Stomach smooth muscle (tissue), 2 donors: ENCODE measurements around the gene CLDN3.
"Not testable (repeated sequence)": the region's sequence is repeated elsewhere in the genome, so short reads cannot be mapped to it uniquely, and the experiment has no call there.

Experiments used
- H3K27ac ChIP-seq: one replicate; pipeline ENCODE4 v1.7.0; 2013; ENCODE audit warnings: mild to moderate bottlenecking, low read length, inconsistent platforms
- H3K27me3 ChIP-seq, 2 donors: one replicate each; pipeline ENCODE4 v1.7.0; 2013; ENCODE audit warnings: low read length in 2 of 2; ENCODE audit not compliant: insufficient read depth in 2 of 2, control insufficient read depth in 1 of 2
- H3K36me3 ChIP-seq, 2 donors: one replicate each; pipeline ENCODE4 v1.7.0; 2013; ENCODE audit warnings: low read length in 2 of 2; ENCODE audit not compliant: control insufficient read depth in 2 of 2, insufficient read depth in 2 of 2
- H3K4me1 ChIP-seq: one replicate; pipeline ENCODE4 v1.7.0; 2013; ENCODE audit warnings: low read length; ENCODE audit not compliant: control insufficient read depth, insufficient read depth
- H3K4me3 ChIP-seq, 2 donors: one replicate each; pipeline ENCODE4 v1.7.0; 2013; ENCODE audit warnings: low read length in 2 of 2
- H3K9ac ChIP-seq, 2 donors: one replicate each; pipeline ENCODE4 v1.7.0; 2013; ENCODE audit warnings: low read length in 2 of 2, mild to moderate bottlenecking in 1 of 2
- H3K9me3 ChIP-seq, 2 donors: one replicate each; pipeline ENCODE4 v1.7.0; 2013; ENCODE audit warnings: low read length in 2 of 2; ENCODE audit not compliant: control insufficient read depth in 2 of 2
- donor health status: healthy.
- donor health status: Pancreatic carcinoma.

The CLDN3 gene

GRCh38 chr7:73735528-73735905 is 34.6 kb downstream of the CLDN3 start:
- H3K4me1 ChIP-seq: peaks cover 19% of the 10 kb centered on the region
- H3K36me3 ChIP-seq: peaks cover 2 to 9% of the 10 kb centered on the region in 2 donors
- H3K9me3 ChIP-seq: no peaks in the 10 kb centered on the region
- no peak overlapping the region for H3K9ac ChIP-seq
- no peaks in the 10 kb centered on the region for H3K27me3 ChIP-seq
- no peak overlapping the region for H3K27ac ChIP-seq
- H3K4me3 ChIP-seq: no peak overlapping the region

- Histone ChIP-seq H3K9me3 (no peaks in the 10 kb centered on the region), H3K27ac (no peak overlapping the region), H3K4me1 (peaks cover 19% of the 10 kb centered on the region), H3K9ac (no peak overlapping the region), H3K27me3 (no peaks in the 10 kb centered on the region), H3K36me3 (peaks cover 2 to 9% of the 10 kb centered on the region in 2 donors), H3K4me3 (no peak overlapping the region)
Measured at GRCh38 chr7:73734619-73735527, 35.2 kb downstream of the CLDN3 start.

- no peak overlapping the region for H3K4me3 ChIP-seq
Measured at GRCh38 chr7:73732397-73732796, 37.7 kb downstream of the CLDN3 start.

GRCh38 chr7:73730485-73730884 is 39.6 kb downstream of the CLDN3 start:
- Histone ChIP-seq H3K27me3 (peaks cover 3 to 5% of the 10 kb centered on the region in 2 donors), H3K4me1 (no peaks in the 10 kb centered on the region), H3K4me3 (no peak overlapping the region), H3K36me3 (no peaks in the 10 kb centered on the region), H3K9me3 (no peaks in the 10 kb centered on the region), H3K9ac (no peak overlapping the region), H3K27ac (no peak overlapping the region)

More at GRCh38 chr7:73732397-73732796, 37.7 kb downstream of the CLDN3 start:
- Histone ChIP-seq H3K9me3 (no peaks in the 10 kb centered on the region), H3K4me1 (peaks cover 2% of the 10 kb centered on the region), H3K9ac (no peak overlapping the region), H3K27me3 (no peaks in the 10 kb centered on the region), H3K36me3 (peaks cover 2 to 9% of the 10 kb centered on the region in 2 donors), H3K27ac (no peak overlapping the region)

GRCh38 chr7:73728551-73728950 is 41.5 kb downstream of the CLDN3 start:
- H3K27ac ChIP-seq: no peak overlapping the region
- H3K27me3 ChIP-seq: peaks cover 3 to 5% of the 10 kb centered on the region in 2 donors
- H3K36me3 ChIP-seq: no peaks in the 10 kb centered on the region
- no peaks in the 10 kb centered on the region for H3K4me1 ChIP-seq
- no peak overlapping the region for H3K4me3 ChIP-seq
- no peaks in the 10 kb centered on the region for H3K9me3 ChIP-seq
- H3K9ac ChIP-seq: no peak overlapping the region

- Histone ChIP-seq H3K4me3 (no peak overlapping the region), H3K27ac (no peak overlapping the region), H3K4me1 (no peaks in the 10 kb centered on the region), H3K9me3 (no peaks in the 10 kb centered on the region), H3K27me3 (peaks cover 3 to 5% of the 10 kb centered on the region in 2 donors), H3K36me3 (no peaks in the 10 kb centered on the region), H3K9ac (no peak overlapping the region)
Measured at GRCh38 chr7:73727952-73728351, 42.1 kb downstream of the CLDN3 start.

- Histone ChIP-seq H3K36me3 (no peaks in the 10 kb centered on the region), H3K9me3 (no peaks in the 10 kb centered on the region), H3K27ac (no peak overlapping the region), H3K4me1 (peaks cover 8% of the 10 kb centered on the region), H3K9ac (no peak overlapping the region), H3K27me3 (peaks cover 3 to 5% of the 10 kb centered on the region in 2 donors), H3K4me3 (no peak overlapping the region)
Measured at GRCh38 chr7:73726083-73726466, 44.0 kb downstream of the CLDN3 start.

- H3K4me3 ChIP-seq: no peak overlapping the region
- no peaks in the 10 kb centered on the region for H3K36me3 ChIP-seq
- no peak overlapping the region for H3K27ac ChIP-seq
- peaks cover 3 to 5% of the 10 kb centered on the region in 2 donors for H3K27me3 ChIP-seq
- no peak overlapping the region for H3K9ac ChIP-seq
- H3K4me1 ChIP-seq: peaks cover 14% of the 10 kb centered on the region
- H3K9me3 ChIP-seq: no peaks in the 10 kb centered on the region
Measured at GRCh38 chr7:73723813-73724212, 46.3 kb downstream of the CLDN3 start.

GRCh38 chr7:73722785-73723184 is 47.3 kb downstream of the CLDN3 start:
- no peaks in the 10 kb centered on the region for H3K36me3 ChIP-seq

GRCh38 chr7:73722182-73722581 is 47.9 kb downstream of the CLDN3 start:
- not testable (repeated sequence) for H3K9ac ChIP-seq, H3K4me3 ChIP-seq, H3K36me3 ChIP-seq, H3K27me3 ChIP-seq, H3K9me3 ChIP-seq
- peak overlapping the region; percentile 58 for H3K27ac ChIP-seq
- peaks cover 31% of the 10 kb centered on the region for H3K4me1 ChIP-seq

More at GRCh38 chr7:73722785-73723184, 47.3 kb downstream of the CLDN3 start:
- no peak overlapping the region for H3K9ac ChIP-seq
- peaks cover 25% of the 10 kb centered on the region for H3K4me1 ChIP-seq
- no peak overlapping the region for H3K4me3 ChIP-seq
- H3K9me3 ChIP-seq: no peaks in the 10 kb centered on the region
- H3K27me3 ChIP-seq: peaks cover 3 to 5% of the 10 kb centered on the region in 2 donors
- H3K27ac ChIP-seq: no peak overlapping the region

- H3K9ac ChIP-seq: no peak overlapping the region
- H3K4me3 ChIP-seq: no peak overlapping the region
- peaks cover 37% of the 10 kb centered on the region for H3K4me1 ChIP-seq
- H3K27me3 ChIP-seq: peaks cover 0 to 3% of the 10 kb centered on the region in 2 donors
- peak overlapping the region; percentile 58 for H3K27ac ChIP-seq
- H3K9me3 ChIP-seq: no peaks in the 10 kb centered on the region
- H3K36me3 ChIP-seq: no peaks in the 10 kb centered on the region
Measured at GRCh38 chr7:73721377-73721817, 48.7 kb downstream of the CLDN3 start.
